GM12875 (cell line): ENCODE measurements around the gene PDE6A.

Experiments
- H3K4me3 ChIP-seq: one replicate; pipeline ENCODE4 v1.5.1; 2011; ENCODE audit warnings: low read depth, low read length, control low read depth
- CTCF ChIP-seq: IDR thresholded peaks from 2 replicates; pipeline ENCODE4 v1.5.1; 2011; ENCODE audit warnings: low read depth, mild to moderate bottlenecking, control low read depth, inconsistent platforms, low read length, moderate library complexity, borderline replicate concordance; ENCODE audit not compliant: insufficient read depth

Gene PDE6A

GRCh38 chr5:149975409-149975808, 30.8 kb upstream of the PDE6A start:
- no peak for TF ChIP-seq CTCF
- H3K4me3 ChIP-seq, result no peak overlapping the region

GRCh38 chr5:149969181-149969930, 24.8 kb upstream of the PDE6A start:
- no peak for TF ChIP-seq CTCF
- no peak overlapping the region for H3K4me3 ChIP-seq

- H3K4me3 ChIP-seq, result no peak overlapping the region
- TF ChIP-seq CTCF, result no peak
Measured at GRCh38 chr5:149966946-149967345, 22.4 kb upstream of the PDE6A start.

GRCh38 chr5:149963729-149964128, 19.1 kb upstream of the PDE6A start:
- TF ChIP-seq CTCF, result no peak
- H3K4me3 ChIP-seq, result no peak overlapping the region

GRCh38 chr5:149962601-149963300, 18.2 kb upstream of the PDE6A start:
- no peak overlapping the region for H3K4me3 ChIP-seq
- TF ChIP-seq CTCF, result no peak

- peak; percentile 34; the same call in 1 of the 2 replicates for TF ChIP-seq CTCF
- H3K4me3 ChIP-seq, result no peak overlapping the region
Measured at GRCh38 chr5:149961957-149962409, 17.4 kb upstream of the PDE6A start.
